ENCODE measurements around the gene CTNNA2.
"Not testable (repeated sequence)": the region's sequence is repeated elsewhere in the genome, so short reads cannot be mapped to it uniquely, and the experiment has no call there.

The CTNNA2 gene

DNA sequence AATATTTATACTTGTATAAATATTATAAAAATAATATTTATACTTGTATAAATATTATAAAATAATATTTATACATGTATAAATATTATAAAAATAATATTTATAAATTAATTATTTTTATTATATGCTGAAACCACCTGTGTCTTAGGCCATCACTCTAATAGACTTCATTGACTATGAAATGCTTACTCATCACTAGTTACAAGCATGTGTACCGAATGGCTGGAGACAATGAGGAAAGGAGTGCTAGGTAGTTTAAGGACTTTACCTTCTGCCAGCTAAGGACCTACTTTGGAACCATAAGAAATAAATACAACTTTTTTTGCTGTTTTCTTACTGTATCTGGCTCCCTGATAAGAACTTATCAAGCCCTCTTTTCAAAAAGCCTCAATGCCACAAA lies 562.9 kb downstream of the CTNNA2 start:
- DNase-seq (ENCODE audit: low read depth, low spot score), result no peak

- no peak for DNase-seq (ENCODE audit: low read depth, low spot score)
These were observed 565.6 kb downstream of the CTNNA2 start for GRCh38 chr2:80078290-80079036.

GRCh38 chr2:80080957-80081356 lies 568.1 kb downstream of the CTNNA2 start:
- DNase-seq (ENCODE audit: low read depth, low spot score), result no peak

DNA sequence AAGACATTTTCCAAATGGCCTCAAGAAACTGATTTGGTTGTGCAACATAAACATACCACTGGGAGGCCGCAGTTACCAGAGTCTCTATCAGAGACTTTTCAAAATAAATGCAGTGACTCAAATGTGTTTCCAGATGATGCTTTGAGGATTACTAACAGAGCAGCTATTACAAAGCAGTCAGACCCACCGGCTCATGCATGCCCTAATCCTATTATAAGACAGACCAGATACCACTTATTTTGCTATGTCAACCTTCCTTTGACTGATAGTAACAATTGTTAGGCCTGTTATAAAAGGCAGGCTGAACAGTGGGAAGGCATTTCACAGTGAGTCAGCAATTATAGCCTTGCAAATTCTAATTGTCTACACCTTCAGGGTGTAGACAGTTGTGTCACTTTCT lies 574.0 kb downstream of the CTNNA2 start:
- DNase-seq (ENCODE audit: low read depth, low spot score), result peak; percentile 19

DNA sequence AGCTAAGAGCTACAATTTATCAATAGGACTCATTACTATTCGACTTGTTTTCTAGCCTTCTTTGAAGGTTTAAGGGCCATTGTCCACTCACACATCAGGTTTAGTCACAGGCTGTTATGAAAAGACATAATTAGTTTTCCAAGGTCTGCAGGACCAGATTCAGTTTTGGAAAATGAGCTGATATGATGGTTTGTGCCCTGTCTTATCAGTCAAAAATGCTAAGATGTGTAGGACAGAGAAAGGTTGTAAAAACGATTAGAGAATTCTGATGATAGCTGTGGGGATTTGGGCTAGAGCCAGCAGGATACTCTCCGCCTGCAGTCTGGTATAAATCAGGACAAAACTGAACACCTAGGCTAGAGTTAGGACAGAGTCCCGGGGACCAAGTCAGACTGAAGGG lies 578.4 kb downstream of the CTNNA2 start:
- DNase-seq (ENCODE audit: low read depth, low spot score), result no peak

GRCh38 chr2:80092474-80092873 lies 579.6 kb downstream of the CTNNA2 start:
- DNase-seq (ENCODE audit: low read depth, low spot score), result no peak

- DNase-seq (ENCODE audit: low read depth, low spot score), result not testable (repeated sequence)
These were observed 585.7 kb downstream of the CTNNA2 start for GRCh38 chr2:80098503-80098902.

- no peak for DNase-seq (ENCODE audit: low read depth, low spot score)
These were observed 589.2 kb downstream of the CTNNA2 start for GRCh38 chr2:80102026-80102425.

- no peak for DNase-seq (ENCODE audit: low read depth, low spot score)
These were observed 592.3 kb downstream of the CTNNA2 start for GRCh38 chr2:80105015-80105640.

DNA sequence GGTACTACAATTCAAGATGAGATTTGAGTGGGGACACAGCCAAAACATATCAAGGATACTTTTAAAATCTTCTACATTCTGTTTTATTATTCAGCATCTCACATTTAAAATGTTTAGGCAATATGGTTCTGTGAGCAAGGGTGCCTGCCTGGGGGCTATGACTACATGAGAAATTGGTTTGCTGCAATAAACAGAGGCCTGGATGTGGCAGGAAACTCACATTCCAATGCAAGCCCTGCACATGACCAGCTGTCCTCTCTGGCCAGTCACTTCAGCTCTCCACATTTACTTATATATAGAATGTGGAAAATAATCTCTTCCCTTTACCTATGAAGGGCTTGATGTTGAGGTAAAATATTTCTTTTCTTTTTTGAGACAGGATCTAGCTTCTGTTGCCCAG lies 598.3 kb downstream of the CTNNA2 start:
- no peak for DNase-seq (ENCODE audit: low read depth, low spot score)

DNA sequence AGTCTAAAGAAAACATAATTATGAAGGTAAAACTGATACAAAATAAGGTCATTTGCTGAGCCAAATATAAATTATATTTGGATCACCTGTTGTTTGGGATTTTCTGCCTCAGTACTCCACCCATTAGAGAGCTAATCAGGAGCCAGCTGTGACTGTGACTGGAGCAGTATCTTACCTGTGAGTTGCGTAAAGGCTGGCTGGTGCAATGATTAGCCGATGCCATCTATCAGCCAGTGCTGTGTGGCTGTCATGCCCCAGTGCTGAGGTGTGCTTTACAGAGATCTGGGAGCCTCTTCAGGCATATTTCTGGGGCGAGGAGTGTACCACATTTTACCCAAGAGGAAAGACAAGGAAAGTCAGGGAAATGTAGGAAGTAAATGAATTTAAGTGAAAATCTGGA lies 599.9 kb downstream of the CTNNA2 start:
- DNase-seq (ENCODE audit: low read depth, low spot score), result no peak

- no peak for DNase-seq (ENCODE audit: low read depth, low spot score)
These were observed 600.5 kb downstream of the CTNNA2 start for GRCh38 chr2:80113399-80113798.

DNA sequence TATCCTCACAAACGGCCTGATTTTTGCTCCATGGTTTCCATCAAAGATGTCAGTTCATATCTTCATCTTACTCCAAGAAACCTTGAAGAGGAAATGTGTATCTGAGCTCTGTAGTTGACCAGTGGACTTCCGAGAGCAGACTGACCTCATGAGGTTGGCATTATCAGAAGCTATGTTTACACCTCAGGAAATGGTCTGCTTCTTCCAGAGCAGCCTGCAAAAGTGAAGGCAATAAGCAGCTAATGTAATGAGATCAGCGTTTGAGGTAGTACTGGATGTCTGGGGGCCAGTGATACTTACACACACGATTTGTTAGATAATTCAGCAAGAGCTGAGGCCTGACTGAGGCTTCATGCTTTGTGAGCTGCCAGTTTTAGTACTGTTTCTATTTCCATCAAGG lies 602.0 kb downstream of the CTNNA2 start:
- no peak for DNase-seq (ENCODE audit: low read depth, low spot score)

DNA sequence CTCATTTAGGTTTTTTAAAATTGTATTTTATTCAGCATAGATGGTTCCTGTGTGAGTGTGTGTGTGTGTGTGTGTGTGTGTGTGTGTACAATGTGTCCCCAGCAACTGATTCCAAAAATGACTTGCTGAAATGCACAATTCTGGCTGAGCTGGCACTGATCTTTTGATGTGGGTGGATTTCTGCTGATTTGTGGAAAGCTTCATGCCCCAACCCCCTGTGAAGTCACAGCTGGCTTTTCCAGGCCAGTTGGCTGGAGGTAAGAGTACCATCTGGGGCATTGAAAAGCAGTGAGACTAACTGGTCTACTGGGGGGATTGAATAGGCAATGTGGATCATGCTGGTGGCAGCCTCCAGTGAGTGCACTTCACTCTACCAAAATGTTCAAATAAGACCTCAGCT lies 604.5 kb downstream of the CTNNA2 start:
- no peak for DNase-seq (ENCODE audit: low read depth, low spot score)

DNA sequence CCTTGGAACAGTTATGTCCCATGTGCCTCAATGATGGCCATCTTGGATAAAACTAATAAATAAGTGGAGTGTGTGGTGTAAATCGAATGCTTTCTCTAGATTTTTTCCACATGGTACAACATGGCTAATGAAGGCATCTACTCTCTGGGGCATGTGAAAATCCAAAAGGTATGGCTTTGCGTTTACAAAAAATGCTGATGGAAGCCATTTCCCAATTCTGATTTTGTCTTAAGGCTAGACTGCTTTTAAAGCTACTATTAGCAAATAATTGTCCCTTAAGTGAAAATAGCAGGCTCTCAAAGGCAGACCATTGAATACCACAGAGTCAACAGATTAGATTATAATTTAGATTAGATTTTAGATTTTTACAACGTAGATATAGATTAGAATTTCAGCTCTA lies 608.0 kb downstream of the CTNNA2 start:
- no peak for DNase-seq (ENCODE audit: low read depth, low spot score)

DNA sequence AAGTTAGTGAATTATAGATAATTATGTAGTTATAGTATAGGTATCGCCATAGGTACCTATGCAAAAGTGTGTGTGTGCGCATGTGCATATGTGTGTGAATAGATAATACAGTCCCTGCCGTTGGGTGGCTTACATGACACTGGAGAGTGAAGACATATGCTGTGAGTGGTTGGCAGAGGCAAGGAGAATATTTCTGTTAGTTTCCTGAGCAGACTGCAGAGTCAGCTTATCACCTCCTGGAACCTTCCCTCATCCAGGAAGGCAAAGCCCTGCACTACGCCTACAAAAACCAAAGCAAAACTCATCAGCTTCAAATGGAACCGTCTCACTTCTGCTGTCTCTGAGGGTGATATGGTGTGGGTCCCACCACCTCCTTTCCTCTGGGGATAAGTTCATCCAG lies 609.8 kb downstream of the CTNNA2 start:
- DNase-seq (ENCODE audit: low read depth, low spot score), result no peak

DNA sequence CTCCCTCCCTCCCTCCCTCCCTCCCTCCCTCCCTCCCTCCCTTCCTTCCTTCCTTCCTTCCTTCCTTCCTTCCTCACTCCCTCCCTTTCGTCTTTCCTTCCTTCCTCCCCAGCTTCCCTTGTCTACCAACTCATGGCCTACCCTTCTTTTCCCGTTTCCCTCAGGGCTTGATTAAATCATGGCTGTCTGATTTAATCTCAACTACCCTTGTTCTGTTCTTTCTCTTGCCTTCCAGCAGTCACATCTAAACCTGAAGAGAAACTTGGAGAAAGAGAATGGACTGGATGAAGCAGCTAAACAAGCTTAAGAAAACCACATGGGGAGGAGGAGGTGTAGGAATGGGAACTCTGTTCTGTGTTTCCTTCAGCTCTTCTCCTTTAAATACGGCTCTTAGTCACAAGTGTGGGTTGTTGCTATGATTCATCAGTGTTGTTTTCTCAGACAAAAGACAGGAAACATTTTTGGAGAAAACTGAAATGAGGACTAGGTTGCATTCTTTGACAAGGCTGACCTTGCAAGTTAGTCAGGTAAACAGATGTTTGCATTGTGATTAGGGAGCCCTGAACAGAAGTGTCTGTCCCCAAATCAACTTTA lies 613.8 kb downstream of the CTNNA2 start:
- DNase-seq (ENCODE audit: low read depth, low spot score), result no peak

DNA sequence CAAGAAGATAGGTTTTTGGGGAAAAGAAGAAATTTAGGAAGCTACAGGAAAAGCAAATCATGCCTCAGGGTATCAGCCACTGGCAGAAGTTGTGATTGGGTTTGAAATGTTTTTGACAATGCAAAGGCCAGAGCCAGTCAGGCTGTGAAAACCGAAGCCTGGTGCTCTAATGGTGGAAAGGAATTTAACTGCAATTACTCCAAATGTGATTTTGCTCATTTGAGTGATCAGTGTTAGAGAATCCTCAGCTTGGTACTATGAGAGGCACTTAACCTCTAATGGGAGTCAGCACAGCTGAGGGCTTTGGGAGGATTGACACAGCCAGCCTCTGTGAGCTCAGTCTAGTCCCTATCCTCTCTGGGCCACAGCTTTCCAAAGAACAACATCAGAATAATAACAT lies 615.2 kb downstream of the CTNNA2 start:
- DNase-seq (ENCODE audit: low read depth, low spot score), result no peak

DNA sequence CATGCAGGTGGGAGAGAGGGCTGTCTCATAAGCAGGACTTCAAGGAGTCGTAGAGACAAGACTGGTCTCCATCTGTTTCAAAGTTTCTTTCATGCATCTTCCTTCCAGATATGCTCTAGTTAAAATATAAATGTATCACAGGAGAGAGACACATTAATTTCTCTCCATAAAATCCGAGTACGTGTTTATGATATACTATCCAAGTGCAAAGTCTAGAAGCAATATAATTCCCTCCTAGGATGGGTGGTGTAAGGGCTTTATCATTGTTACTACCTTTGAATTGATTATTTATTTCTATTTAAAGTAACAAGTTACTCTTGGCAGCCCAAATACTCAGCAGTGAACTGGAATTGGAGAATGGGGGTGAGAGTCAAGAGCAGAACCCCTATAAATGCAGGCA lies 619.4 kb downstream of the CTNNA2 start:
- DNase-seq (ENCODE audit: low read depth, low spot score), result no peak

DNA sequence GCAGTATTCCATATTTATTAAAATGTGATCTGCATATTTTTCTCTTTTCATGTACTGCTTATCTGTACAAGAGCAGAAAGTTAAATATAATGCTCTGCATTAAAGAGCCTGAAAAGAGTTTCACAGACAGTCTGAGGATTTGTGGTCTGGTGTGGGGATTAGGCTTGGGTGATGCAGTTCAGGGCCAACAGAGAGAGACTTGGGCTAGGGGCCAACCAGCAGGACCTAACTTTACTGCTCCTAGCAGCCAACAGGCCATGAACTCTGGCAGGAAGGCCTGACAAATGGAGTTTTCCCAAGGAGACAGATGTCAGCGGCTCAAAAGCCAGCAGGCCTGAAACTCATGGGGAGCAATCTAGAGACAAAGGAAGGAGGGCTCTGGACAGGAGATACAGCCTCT lies 622.1 kb downstream of the CTNNA2 start:
- no peak for DNase-seq (ENCODE audit: low read depth, low spot score)

DNA sequence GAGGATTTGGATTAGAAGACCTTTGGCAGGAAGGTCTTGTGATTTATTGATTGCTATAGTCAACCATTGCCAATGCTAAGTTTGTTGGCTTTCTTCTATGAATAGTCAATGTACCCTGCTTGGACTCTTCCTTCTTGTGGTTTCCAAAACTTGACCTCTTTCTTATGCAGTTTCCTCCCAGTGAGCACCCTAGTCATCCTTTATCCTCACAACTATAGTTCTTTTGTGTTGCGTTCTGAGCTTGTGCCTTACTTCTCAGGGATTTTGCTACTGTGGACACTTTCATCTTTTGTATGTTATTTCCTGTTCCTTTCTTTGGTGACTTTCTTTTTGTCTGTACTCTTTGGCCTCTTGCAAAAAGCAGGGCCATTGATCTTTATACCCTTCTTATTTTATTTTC lies 623.5 kb downstream of the CTNNA2 start:
- no peak for DNase-seq (ENCODE audit: low read depth, low spot score)

DNA sequence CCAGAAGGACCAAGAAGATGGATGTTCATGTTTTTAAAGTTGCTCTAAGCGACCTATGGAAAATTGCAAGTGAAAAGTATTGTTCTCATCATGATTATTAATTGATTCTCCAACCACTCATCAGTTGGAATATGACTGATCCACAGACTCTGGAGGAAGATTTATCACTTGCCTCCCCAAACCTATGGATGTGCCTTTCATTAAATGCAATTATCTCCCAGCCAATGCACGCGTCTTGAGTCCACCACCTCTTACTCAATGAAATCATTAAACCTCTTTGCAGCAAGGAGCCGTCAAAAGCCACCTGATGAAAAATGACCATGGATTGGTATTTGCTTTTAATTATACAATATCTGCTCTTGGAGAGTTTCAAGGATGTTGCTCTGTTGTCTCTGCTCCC lies 626.1 kb downstream of the CTNNA2 start:
- no peak for DNase-seq (ENCODE audit: low read depth, low spot score)

- DNase-seq (ENCODE audit: low read depth, low spot score), result no peak
These were observed 628.3 kb downstream of the CTNNA2 start for GRCh38 chr2:80141007-80141726.

Measured in ELF-1 (cell line).